ENCODE results near the gene EMP2. TPM values are rescaled to one million over a fixed set of nuclear protein-coding genes. Genes with fewer than 3 reads are reported as not detected.
"Not testable (repeated sequence)": the region's sequence is repeated elsewhere in the genome, so short reads cannot be mapped to it uniquely, and the experiment has no call there.

Gene EMP2
- total RNA-seq, 1 donor from 2014 or later, result 0.09 TPM

DNA sequence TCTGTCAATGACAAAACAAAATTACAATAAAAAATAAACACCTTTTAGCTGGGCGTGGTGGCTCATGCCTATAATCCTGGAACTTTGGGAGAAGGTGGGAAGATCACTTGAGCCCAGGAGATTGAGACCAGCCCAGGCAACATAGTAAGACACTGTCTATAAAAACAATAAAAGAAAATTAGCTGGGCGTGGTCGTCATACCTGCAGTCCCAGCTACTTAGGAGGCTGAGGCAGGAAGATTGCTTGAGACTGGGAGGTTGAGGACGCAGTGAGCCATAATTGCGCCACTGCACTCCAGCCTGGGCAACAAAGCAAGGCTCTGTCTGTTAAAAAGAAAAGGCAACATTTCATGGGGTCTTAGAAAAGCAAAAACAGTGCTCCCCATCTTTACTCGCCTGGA lies 32.7 kb downstream of the EMP2 start:
- Mint-ChIP-seq H3K4me3 (ENCODE audit: low read depth) (no peak overlapping the region), H3K27me3 (ENCODE audit: low read depth) (peaks cover 4% of the 10 kb centered on the region), H3K4me1 (ENCODE audit: low read depth) (peaks cover 1% of the 10 kb centered on the region), H3K36me3 (ENCODE audit: low read depth) (no peaks in the 10 kb centered on the region), H3K27ac (no peak overlapping the region), H3K9me3 (peaks cover 5% of the 10 kb centered on the region)
- DNase-seq (ENCODE audit: low spot score), result no peak
- intact Hi-C loops (cut with micrococcal nuclease), result no loop called here

DNA sequence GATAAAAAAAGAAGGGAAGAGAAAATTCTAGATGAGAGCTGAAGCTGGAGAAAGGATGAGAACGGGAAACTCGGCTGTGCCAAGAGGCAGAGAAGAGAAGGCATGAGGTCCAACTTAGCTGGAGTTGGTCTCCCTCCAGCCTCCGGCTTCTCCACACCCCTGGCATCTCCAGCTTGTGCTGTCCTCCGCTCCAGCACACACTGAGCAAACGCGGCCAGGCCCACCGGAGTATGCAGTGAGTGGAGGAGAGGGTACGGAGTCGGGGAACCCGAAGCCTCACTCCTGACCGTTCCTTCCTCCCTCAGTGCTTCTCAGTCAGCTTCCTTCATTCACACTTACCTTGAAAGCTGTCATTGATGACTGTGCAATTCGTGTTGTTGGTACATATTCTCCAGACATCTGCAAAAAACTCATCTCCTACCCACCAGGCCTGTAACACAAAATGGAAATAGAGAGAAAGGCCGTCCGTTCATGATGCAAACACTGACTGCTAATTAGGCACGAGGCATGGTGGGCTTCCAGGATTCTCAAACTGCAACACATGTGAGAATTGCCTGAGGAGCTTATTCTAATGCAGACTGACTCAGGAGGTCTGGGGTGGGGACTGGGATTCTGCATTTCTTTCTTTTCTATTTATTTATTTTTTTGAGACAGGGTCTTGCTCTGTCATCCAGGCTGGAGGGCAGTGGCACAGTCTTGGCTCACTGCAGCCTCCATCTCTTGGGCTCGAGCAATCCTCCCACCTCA lies 37.0 kb downstream of the EMP2 start:
- H3K4me1 Mint-ChIP-seq (ENCODE audit: low read depth), result no peaks in the 10 kb centered on the region
- intact Hi-C loops (cut with micrococcal nuclease), result no loop called here
- H3K9me3 Mint-ChIP-seq, result no peaks in the 10 kb centered on the region
- no peak for DNase-seq (ENCODE audit: low spot score)
- H3K36me3 Mint-ChIP-seq (ENCODE audit: low read depth), result no peaks in the 10 kb centered on the region
- H3K27me3 Mint-ChIP-seq (ENCODE audit: low read depth), result no peaks in the 10 kb centered on the region
- H3K27ac Mint-ChIP-seq, result no peak overlapping the region
- no peak overlapping the region for H3K4me3 Mint-ChIP-seq (ENCODE audit: low read depth)

- Mint-ChIP-seq H3K4me1 (ENCODE audit: low read depth) (no peaks in the 10 kb centered on the region), H3K27me3 (ENCODE audit: low read depth) (no peaks in the 10 kb centered on the region), H3K9me3 (no peaks in the 10 kb centered on the region), H3K27ac (no peak overlapping the region), H3K36me3 (ENCODE audit: low read depth) (no peaks in the 10 kb centered on the region), H3K4me3 (ENCODE audit: low read depth) (no peak overlapping the region)
- intact Hi-C loops (cut with micrococcal nuclease), result no loop called here
- DNase-seq (ENCODE audit: low spot score), result no peak
Measured at GRCh38 chr16:10541366-10541765, 39.0 kb downstream of the EMP2 start.

DNA sequence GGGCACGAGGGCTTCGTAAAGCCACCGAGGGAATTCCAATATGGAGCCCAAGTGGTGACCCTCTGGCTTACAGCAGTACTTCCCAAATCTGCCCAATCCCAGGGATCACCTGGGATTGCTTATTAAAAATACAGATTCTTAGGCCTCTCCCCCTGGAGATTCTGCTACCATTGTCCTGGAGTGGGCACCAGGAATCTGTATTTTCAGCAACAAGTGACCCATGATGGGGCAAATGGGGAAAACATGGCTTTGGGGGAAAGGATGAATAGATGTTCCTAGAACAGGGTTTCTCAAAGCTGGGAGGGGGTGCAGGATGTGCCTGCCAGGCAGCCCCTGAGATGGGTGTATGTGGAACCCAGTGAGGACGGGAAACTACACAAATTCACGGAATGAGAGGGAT lies 40.6 kb downstream of the EMP2 start:
- Mint-ChIP-seq H3K27me3 (ENCODE audit: low read depth) (no peaks in the 10 kb centered on the region), H3K4me3 (ENCODE audit: low read depth) (no peak overlapping the region), H3K36me3 (ENCODE audit: low read depth) (no peaks in the 10 kb centered on the region), H3K9me3 (no peaks in the 10 kb centered on the region), H3K27ac (no peak overlapping the region), H3K4me1 (ENCODE audit: low read depth) (no peaks in the 10 kb centered on the region)
- DNase-seq (ENCODE audit: low spot score), result no peak
- intact Hi-C loops (cut with micrococcal nuclease), result no loop called here

DNA sequence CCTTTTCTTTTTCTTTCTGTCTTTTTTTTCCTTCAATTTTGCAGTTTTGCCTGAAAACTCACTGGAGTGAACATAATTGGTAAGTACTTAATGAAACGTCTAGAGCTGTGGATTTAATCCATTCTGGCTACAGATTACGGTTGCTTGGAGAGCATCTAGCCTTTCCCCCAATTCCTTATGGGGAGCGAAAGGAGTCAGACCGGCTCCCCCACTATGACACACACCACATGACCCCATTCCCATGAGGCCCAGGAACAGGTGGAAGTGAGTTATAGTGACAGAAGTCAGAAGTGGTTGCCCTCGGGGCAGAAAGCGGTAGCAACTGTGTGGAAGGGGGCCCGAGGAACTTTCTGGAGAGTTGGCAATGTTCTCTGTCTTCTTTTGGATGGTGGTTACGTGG lies 41.2 kb downstream of the EMP2 start:
- DNase-seq (ENCODE audit: low spot score), result no peak
- Mint-ChIP-seq H3K27ac (no peak overlapping the region), H3K4me3 (ENCODE audit: low read depth) (no peak overlapping the region), H3K36me3 (ENCODE audit: low read depth) (no peaks in the 10 kb centered on the region), H3K4me1 (ENCODE audit: low read depth) (no peaks in the 10 kb centered on the region), H3K9me3 (no peaks in the 10 kb centered on the region), H3K27me3 (ENCODE audit: low read depth) (no peaks in the 10 kb centered on the region)
- intact Hi-C loops (cut with micrococcal nuclease), result no loop called here

GRCh38 chr16:10538583-10538982 lies 41.8 kb downstream of the EMP2 start:
- Mint-ChIP-seq H3K27me3 (ENCODE audit: low read depth) (no peaks in the 10 kb centered on the region), H3K27ac (no peak overlapping the region), H3K36me3 (ENCODE audit: low read depth) (no peaks in the 10 kb centered on the region), H3K4me3 (ENCODE audit: low read depth) (no peak overlapping the region), H3K4me1 (ENCODE audit: low read depth) (no peaks in the 10 kb centered on the region), H3K9me3 (no peaks in the 10 kb centered on the region)
- no peak for DNase-seq (ENCODE audit: low spot score)
- intact Hi-C loops (cut with micrococcal nuclease), result no loop called here

DNA sequence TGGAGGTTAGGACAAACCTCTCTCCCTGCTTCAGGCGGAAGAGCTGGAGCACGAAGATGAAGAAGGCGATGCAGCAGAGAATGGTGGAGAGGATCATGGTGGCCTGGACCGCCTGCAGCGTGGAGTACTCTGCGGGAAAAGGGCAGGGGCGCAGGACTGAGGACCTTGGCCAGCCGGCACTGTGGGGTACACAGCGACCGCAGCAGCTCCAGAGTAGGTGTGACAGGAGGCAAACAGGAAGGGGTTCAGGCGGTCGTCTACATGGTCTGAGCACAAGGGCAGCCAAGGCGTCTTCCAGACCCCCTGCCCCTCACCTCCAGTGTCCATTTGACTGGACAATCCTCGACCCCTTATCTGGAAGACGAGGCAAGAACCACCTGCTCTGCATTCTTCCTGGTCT lies 42.5 kb downstream of the EMP2 start:
- no peaks in the 10 kb centered on the region for H3K9me3 Mint-ChIP-seq
- no peak overlapping the region for H3K27ac Mint-ChIP-seq
- no peaks in the 10 kb centered on the region for H3K4me1 Mint-ChIP-seq (ENCODE audit: low read depth)
- no peak overlapping the region for H3K4me3 Mint-ChIP-seq (ENCODE audit: low read depth)
- DNase-seq (ENCODE audit: low spot score), result no peak
- no peaks in the 10 kb centered on the region for H3K36me3 Mint-ChIP-seq (ENCODE audit: low read depth)
- no peaks in the 10 kb centered on the region for H3K27me3 Mint-ChIP-seq (ENCODE audit: low read depth)
- intact Hi-C loops (cut with micrococcal nuclease), result no loop called here

GRCh38 chr16:10536814-10537389 lies 43.5 kb downstream of the EMP2 start:
- Mint-ChIP-seq H3K4me1 (ENCODE audit: low read depth) (no peaks in the 10 kb centered on the region), H3K36me3 (ENCODE audit: low read depth) (no peaks in the 10 kb centered on the region), H3K4me3 (ENCODE audit: low read depth) (no peak overlapping the region), H3K9me3 (no peaks in the 10 kb centered on the region), H3K27ac (no peak overlapping the region), H3K27me3 (ENCODE audit: low read depth) (no peaks in the 10 kb centered on the region)
- DNase-seq (ENCODE audit: low spot score), result no peak
- intact Hi-C loops (cut with micrococcal nuclease), result no loop called here

- H3K27ac Mint-ChIP-seq; H3K4me1 Mint-ChIP-seq (ENCODE audit: low read depth); H3K27me3 Mint-ChIP-seq (ENCODE audit: low read depth); DNase-seq (ENCODE audit: low spot score); H3K4me3 Mint-ChIP-seq (ENCODE audit: low read depth); H3K9me3 Mint-ChIP-seq; H3K36me3 Mint-ChIP-seq (ENCODE audit: low read depth); intact Hi-C loops (cut with micrococcal nuclease): not testable (repeated sequence)
Measured at GRCh38 chr16:10536328-10536727, 44.1 kb downstream of the EMP2 start.

DNA sequence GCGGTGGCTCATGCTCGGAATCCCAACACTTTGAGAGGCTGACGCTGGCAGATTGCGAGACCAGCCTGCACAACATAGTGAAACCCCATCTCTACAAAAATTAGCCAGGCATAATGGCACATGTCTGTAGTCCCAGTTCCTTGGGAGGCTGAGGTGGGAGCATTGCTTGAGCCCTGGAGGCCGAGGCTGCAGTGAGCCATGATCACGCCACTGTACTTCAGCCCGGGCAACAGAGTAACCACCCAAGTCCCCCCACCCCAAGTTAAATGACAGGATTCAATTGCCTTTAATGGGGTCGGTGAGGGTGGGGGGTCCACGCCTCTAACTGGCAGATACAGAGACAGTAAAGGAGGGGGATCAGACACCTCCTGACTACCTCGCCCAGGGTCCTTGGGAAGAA lies 44.9 kb downstream of the EMP2 start:
- Mint-ChIP-seq H3K27me3 (ENCODE audit: low read depth) (no peaks in the 10 kb centered on the region), H3K4me3 (ENCODE audit: low read depth) (no peak overlapping the region), H3K9me3 (no peaks in the 10 kb centered on the region), H3K36me3 (ENCODE audit: low read depth) (no peaks in the 10 kb centered on the region), H3K4me1 (ENCODE audit: low read depth) (no peaks in the 10 kb centered on the region), H3K27ac (no peak overlapping the region)
- intact Hi-C loops (cut with micrococcal nuclease), result no loop called here
- no peak for DNase-seq (ENCODE audit: low spot score)

GRCh38 chr16:10534748-10535147 lies 45.6 kb downstream of the EMP2 start:
- H3K36me3 Mint-ChIP-seq (ENCODE audit: low read depth), result no peaks in the 10 kb centered on the region
- H3K27ac Mint-ChIP-seq, result no peak overlapping the region
- no peak overlapping the region for H3K4me3 Mint-ChIP-seq (ENCODE audit: low read depth)
- H3K27me3 Mint-ChIP-seq (ENCODE audit: low read depth), result no peaks in the 10 kb centered on the region
- H3K9me3 Mint-ChIP-seq, result no peaks in the 10 kb centered on the region
- intact Hi-C loops (cut with micrococcal nuclease), result no loop called here
- DNase-seq (ENCODE audit: low spot score), result no peak
- no peaks in the 10 kb centered on the region for H3K4me1 Mint-ChIP-seq (ENCODE audit: low read depth)

DNA sequence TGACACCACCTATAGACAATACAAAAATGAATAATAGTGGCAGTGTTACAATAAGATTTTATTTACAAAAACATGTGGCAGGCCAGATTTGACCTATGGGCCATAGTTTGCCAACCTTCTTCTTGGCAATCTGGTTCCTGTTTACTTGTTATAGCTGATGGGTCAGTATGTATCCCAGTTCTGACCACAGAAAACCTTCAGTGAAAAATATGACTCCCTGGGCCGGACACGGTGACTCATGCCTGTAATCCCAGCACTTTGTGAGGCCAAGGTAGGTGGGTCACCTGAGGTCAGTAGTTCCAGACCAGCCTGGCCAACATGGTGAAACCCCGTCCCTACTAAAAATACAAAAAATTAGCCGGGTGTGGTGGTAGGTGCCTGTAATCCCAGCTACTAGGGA lies 46.8 kb downstream of the EMP2 start:
- H3K4me3 Mint-ChIP-seq (ENCODE audit: low read depth); H3K36me3 Mint-ChIP-seq (ENCODE audit: low read depth); DNase-seq (ENCODE audit: low spot score); intact Hi-C loops (cut with micrococcal nuclease); H3K4me1 Mint-ChIP-seq (ENCODE audit: low read depth); H3K9me3 Mint-ChIP-seq; H3K27me3 Mint-ChIP-seq (ENCODE audit: low read depth); H3K27ac Mint-ChIP-seq: not testable (repeated sequence)

DNA sequence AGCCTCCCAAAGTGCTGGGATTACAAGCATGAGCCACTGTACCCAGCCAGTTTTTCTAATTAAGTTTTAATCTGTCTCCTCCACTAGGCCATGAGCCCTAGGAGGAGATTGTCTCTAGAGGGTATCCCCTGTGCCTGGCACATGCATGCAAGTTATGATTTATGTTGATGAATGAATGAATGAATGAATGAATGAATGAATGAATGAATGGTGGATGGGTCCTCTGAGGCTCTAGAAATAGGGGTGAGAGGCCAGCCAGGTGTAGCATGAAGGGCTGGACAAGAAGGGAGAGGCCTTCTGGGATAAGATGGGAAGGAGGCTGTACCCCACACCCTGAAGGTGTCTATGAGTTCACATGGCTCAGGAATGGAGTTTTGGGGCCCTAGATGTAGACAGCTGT lies 48.8 kb downstream of the EMP2 start:
- Mint-ChIP-seq H3K27ac (no peak overlapping the region), H3K36me3 (ENCODE audit: low read depth) (no peaks in the 10 kb centered on the region), H3K4me1 (ENCODE audit: low read depth) (no peaks in the 10 kb centered on the region), H3K4me3 (ENCODE audit: low read depth) (no peak overlapping the region), H3K27me3 (ENCODE audit: low read depth) (no peaks in the 10 kb centered on the region), H3K9me3 (no peaks in the 10 kb centered on the region)
- intact Hi-C loops (cut with micrococcal nuclease), result no loop called here
- DNase-seq (ENCODE audit: low spot score), result no peak

GRCh38 chr16:10530685-10531084 lies 49.7 kb downstream of the EMP2 start:
- H3K4me3 Mint-ChIP-seq (ENCODE audit: low read depth), result no peak overlapping the region
- no peaks in the 10 kb centered on the region for H3K9me3 Mint-ChIP-seq
- no peaks in the 10 kb centered on the region for H3K27me3 Mint-ChIP-seq (ENCODE audit: low read depth)
- no peaks in the 10 kb centered on the region for H3K4me1 Mint-ChIP-seq (ENCODE audit: low read depth)
- H3K27ac Mint-ChIP-seq, result no peak overlapping the region
- no peaks in the 10 kb centered on the region for H3K36me3 Mint-ChIP-seq (ENCODE audit: low read depth)
- DNase-seq (ENCODE audit: low spot score), result no peak
- intact Hi-C loops (cut with micrococcal nuclease), result no loop called here

Data from activated T-helper 2 cell treated with anti-CD3 and anti-CD28 coated beads, Interferon-gamma antibody, Interleukin-2, Interleukin-4, amounts not matched to agents 10 μg/mL and 5 μg/mL and 100 μg/mL, durations not matched to agents 14 hours and 24 hours and 36 hours (primary cell).